ENCODE data around the gene ARHGAP19. TPM values are rescaled to one million over a fixed set of nuclear protein-coding genes. Genes with fewer than 3 reads are reported as not detected.

Gene ARHGAP19
- polyA plus RNA-seq, 1 of the 3 experiments (the other 2 are of a cell fraction): 3.8 TPM

- Histone ChIP-seq H3K4me2 (no peak overlapping the region), H3K9ac (no peak overlapping the region), H3K4me1 (ENCODE audit: control insufficient read depth in 1 of 2, insufficient read depth in 2 of 2, low read depth in 1 of 2, low read length in 1 of 2) (peaks cover 0 to 7% of the 10 kb centered on the region in 2 experiments; a peak in 1 of 4 replicates), H3K9me2 (no peaks in the 10 kb centered on the region), H3K36me3 (replicated peaks in 1 of 2; ENCODE audit: control insufficient read depth in 1 of 2, insufficient read depth in 2 of 2, low read length in 1 of 2) (no peaks in the 10 kb centered on the region), H3K79me2 (ENCODE audit: insufficient read depth) (no peaks in the 10 kb centered on the region; the same call in 1 of the 2 replicates), H4K20me1 (ENCODE audit: insufficient read depth) (peaks cover 7% of the 10 kb centered on the region; the same call in 1 of the 2 replicates), H3K4me3 (ENCODE audit: low read depth in 2 of 2, low read length in 1 of 2) (no peak overlapping the region), H3K27ac (ENCODE audit: low read depth in 2 of 2, low read length in 1 of 2) (no peak overlapping the region), H3K27me3 (ENCODE audit: insufficient read depth) (no peaks in the 10 kb centered on the region), H3K9me3 (no peaks in the 10 kb centered on the region), H2AFZ (ENCODE audit: low read depth) (no peak overlapping the region), H3F3A (replicated peaks; ENCODE audit: insufficient read depth) (no peaks in the 10 kb centered on the region)
- ChIA-PET POLR2A (interaction anchor here (0.7 kb wide), 1 partner anchor 9 kb away, joined by 3 read pairs; the partner anchor contains the start of gene FRAT1), CTCF (interaction anchor here (0.9 to 1.5 kb wide), 3 partner anchors 21 to 73 kb away, joined by 3 to 6 read pairs (median 4); partner anchors contain the start of gene RRP12)
- WGBS (ENCODE audit: low lambda C conversion rate): 74% methylated on average over 7 of the region's 7 CpGs
- TF ChIP-seq ZBTB33 (IDR thresholded peaks at IDR 0.05; ENCODE audit: borderline replicate concordance, low read depth) (no peak), MEF2A (IDR thresholded peaks at IDR 0.05; ENCODE audit: borderline replicate concordance, low read depth) (no peak), USF1 (IDR thresholded peaks at IDR 0.05; ENCODE audit: borderline replicate concordance, low read depth) (no peak), PBX3 (IDR thresholded peaks at IDR 0.05) (no peak), CTCF (IDR thresholded peaks at IDR 0.05) (no peak), FOXJ3 (CRISPR knock-in tag; IDR thresholded peaks at IDR 0.05) (no peak), POLR2AphosphoS5 (IDR thresholded peaks at IDR 0.05; ENCODE audit: low read depth, low read length) (no peak), RFX5 (IDR thresholded peaks at IDR 0.05; ENCODE audit: low read length) (no peak), TEAD4 (IDR thresholded peaks at IDR 0.05; ENCODE audit: borderline replicate concordance, insufficient read depth) (no peak), ELF1 (IDR thresholded peaks at IDR 0.05) (no peak), IRF3 (IDR thresholded peaks at IDR 0.05; ENCODE audit: low read depth, low read length) (no peak), SIN3A (IDR thresholded peaks at IDR 0.05; ENCODE audit: borderline replicate concordance, low read depth, low read length) (no peak), REST (IDR thresholded peaks at IDR 0.05; ENCODE audit: low read depth, low read length) (no peak), RAD21 (IDR thresholded peaks at IDR 0.05; ENCODE audit: low read length) (no peak)
- DNase-seq: no peak
These were observed 35.2 kb upstream of the ARHGAP19 start for GRCh38 chr10:97327348-97328294.
